IPS-18a (cell line): ENCODE results near the gene SNAP23.
A peak's percentile ranks its signal among the peaks of the same experiment; 100 is the strongest.

Experiments used
- H3K27ac ChIP-seq: one replicate; pipeline ENCODE4 v1.5.1; 2013; ENCODE audit warnings: low read length
- H3K27me3 ChIP-seq: one replicate; pipeline ENCODE4 v1.6.1; 2013; ENCODE audit warnings: mild to moderate bottlenecking, low read length; ENCODE audit not compliant: control insufficient read depth, insufficient read depth
- H3K36me3 ChIP-seq: one replicate; pipeline ENCODE4 v1.6.1; 2013; ENCODE audit warnings: low read depth, low read length; ENCODE audit not compliant: control insufficient read depth
- H3K4me1 ChIP-seq: one replicate; pipeline ENCODE4 v1.6.1; 2013; ENCODE audit warnings: low read depth, low read length; ENCODE audit not compliant: control insufficient read depth
- H3K4me3 ChIP-seq: one replicate; pipeline ENCODE4 v1.5.1; 2013; ENCODE audit warnings: low read length
- H3K9ac ChIP-seq: one replicate; pipeline ENCODE4 v1.6.1; 2013; ENCODE audit warnings: mild to moderate bottlenecking, low read length, moderate library complexity
- H3K9me3 ChIP-seq: one replicate; pipeline ENCODE4 v1.6.1; 2013; ENCODE audit warnings: low read depth, low read length; ENCODE audit not compliant: control insufficient read depth

The SNAP23 gene

GRCh38 chr15:42576776-42577175 is 81.3 kb downstream of the SNAP23 start:
- Histone ChIP-seq H3K4me3 (peak overlapping the region; percentile 73), H3K27ac (no peak overlapping the region), H3K36me3 (no peaks in the 10 kb centered on the region), H3K27me3 (peaks cover 64% of the 10 kb centered on the region), H3K4me1 (peaks cover 6% of the 10 kb centered on the region), H3K9ac (no peak overlapping the region), H3K9me3 (no peaks in the 10 kb centered on the region)

GRCh38 chr15:42577514-42578031 is 82.1 kb downstream of the SNAP23 start:
- H3K27ac ChIP-seq: no peak overlapping the region
- no peak overlapping the region for H3K4me3 ChIP-seq
- H3K9me3 ChIP-seq: no peaks in the 10 kb centered on the region
- H3K36me3 ChIP-seq: no peaks in the 10 kb centered on the region
- H3K4me1 ChIP-seq: peaks cover 11% of the 10 kb centered on the region
- peaks cover 72% of the 10 kb centered on the region for H3K27me3 ChIP-seq
- H3K9ac ChIP-seq: no peak overlapping the region

DNA sequence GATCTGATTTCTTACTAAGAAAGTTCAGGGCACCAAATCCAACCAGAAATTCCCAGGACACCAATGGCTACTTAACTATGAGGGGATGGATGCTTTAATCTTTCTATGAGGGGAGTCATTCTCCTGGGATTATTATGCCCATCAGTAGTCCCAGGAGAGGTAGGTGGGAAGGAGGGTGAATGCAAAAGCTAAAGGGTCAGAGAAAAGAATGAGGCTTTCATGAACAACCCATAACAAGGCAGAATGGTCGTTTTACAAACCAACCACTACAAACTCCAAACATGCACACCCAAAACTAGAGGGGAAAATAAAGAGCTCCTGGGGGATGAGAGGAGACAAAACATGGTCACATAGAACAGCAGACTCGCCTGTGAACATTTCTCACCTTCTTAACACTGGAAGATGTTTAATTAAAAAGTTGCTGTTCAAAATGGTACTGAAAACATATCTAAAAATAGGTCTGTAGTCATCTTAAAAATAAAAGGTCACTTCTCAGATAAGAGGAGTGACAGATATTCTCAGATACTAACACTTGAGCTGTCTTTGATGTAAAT is 83.6 kb downstream of the SNAP23 start:
- no peaks in the 10 kb centered on the region for H3K9me3 ChIP-seq
- peaks cover 26% of the 10 kb centered on the region for H3K4me1 ChIP-seq
- no peak overlapping the region for H3K27ac ChIP-seq
- no peak overlapping the region for H3K9ac ChIP-seq
- H3K27me3 ChIP-seq: peaks cover 76% of the 10 kb centered on the region
- no peak overlapping the region for H3K4me3 ChIP-seq
- no peaks in the 10 kb centered on the region for H3K36me3 ChIP-seq

GRCh38 chr15:42581272-42581730 is 85.9 kb downstream of the SNAP23 start:
- H3K4me3 ChIP-seq: peak overlapping the region; percentile 52
- H3K9ac ChIP-seq: peak overlapping the region; percentile 26
- H3K27me3 ChIP-seq: peaks cover 61% of the 10 kb centered on the region
- H3K4me1 ChIP-seq: peaks cover 33% of the 10 kb centered on the region
- H3K9me3 ChIP-seq: no peaks in the 10 kb centered on the region
- no peak overlapping the region for H3K27ac ChIP-seq
- H3K36me3 ChIP-seq: no peaks in the 10 kb centered on the region
